HL-60 (cell line): ENCODE results near the gene TSPAN6.

Experiments used
- DNase-seq, 2 experiments: peaks; one replicate each; pipeline ENCODE4 v3.0.0-alpha.2; 2010 to 2020; ENCODE audit warnings: low read depth in 1 of 2, low spot score in 1 of 2
- H3K27ac ChIP-seq: fragments of 250-450 bp; sonication (Bioruptor Pico); replicated peaks from 2 replicates; pipeline ENCODE4 v1.5.1; 2020; ENCODE audit warnings: mild to moderate bottlenecking, moderate library complexity
- H3K27me3 ChIP-seq: fragments of 250-450 bp; sonication (Bioruptor Pico); 2 replicates; pipeline ENCODE4 v1.5.1; 2021; ENCODE audit warnings: mild to moderate bottlenecking, moderate library complexity; ENCODE audit not compliant: insufficient read depth, poor library complexity, severe bottlenecking
- H3K4me3 ChIP-seq: replicated peaks from 2 replicates; pipeline ENCODE4 v1.5.1; 2011; ENCODE audit warnings: mild to moderate bottlenecking, control low read depth, low read length; ENCODE audit not compliant: insufficient read depth
- GABPA ChIP-seq: IDR thresholded peaks from 2 replicates; pipeline ENCODE4 v1.6.1; 2012; ENCODE audit warnings: low read depth
- POLR2AphosphoS5 ChIP-seq: IDR thresholded peaks from 2 replicates; pipeline ENCODE4 v1.6.1; 2012; ENCODE audit warnings: low read depth
- SPI1 ChIP-seq: IDR thresholded peaks from 2 replicates; pipeline ENCODE4 v1.6.1; 2012; ENCODE audit warnings: low read depth, mild to moderate bottlenecking, borderline replicate concordance
- TF ChIP-seq, protein P1 (sequence below): IDR thresholded peaks from 2 replicates; pipeline ENCODE4 v1.6.1; 2012; ENCODE audit warnings: low read depth; ENCODE audit not compliant: insufficient replicate concordance
- TF ChIP-seq, protein P2 (sequence below): IDR thresholded peaks from one replicate; pipeline ENCODE4 v1.5.1; 2011; ENCODE audit warnings: low read length, control low read depth, inconsistent platforms; ENCODE audit not compliant: insufficient read depth

TSPAN6 gene

DNA sequence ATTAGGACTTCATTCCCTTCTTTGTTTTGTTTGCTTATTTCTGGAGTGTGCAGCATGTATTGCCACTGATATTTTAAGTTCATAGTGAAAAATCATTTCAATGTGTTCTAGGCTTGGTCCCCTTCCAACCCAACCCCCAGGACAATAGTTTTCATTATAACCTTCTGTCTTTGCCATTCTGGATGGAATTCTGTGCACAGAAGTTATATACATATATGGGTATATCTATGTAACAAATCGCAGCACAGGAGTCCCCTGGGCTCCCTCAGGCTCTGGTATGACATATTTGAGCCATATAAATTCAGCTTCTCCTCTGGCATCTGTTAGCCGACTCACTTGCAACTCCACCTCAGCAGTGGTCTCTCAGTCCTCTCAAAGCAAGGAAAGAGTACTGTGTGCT is 52.0 kb downstream of the TSPAN6 start, which contains the start of gene TNMD:
Gene TNMD, plus strand, starts transcription at position 326 of the 400 bp plus-strand sequence. CDS start 83 bp downstream, outside the sequence.
- no peak for DNase-seq
- Histone ChIP-seq H3K27me3 (peaks cover 3% of the 10 kb centered on the region), H3K4me3 (no peak within 1 kb of the TSS), H3K27ac (no peak within 1 kb of the TSS)
- TF ChIP-seq, protein P1, sequence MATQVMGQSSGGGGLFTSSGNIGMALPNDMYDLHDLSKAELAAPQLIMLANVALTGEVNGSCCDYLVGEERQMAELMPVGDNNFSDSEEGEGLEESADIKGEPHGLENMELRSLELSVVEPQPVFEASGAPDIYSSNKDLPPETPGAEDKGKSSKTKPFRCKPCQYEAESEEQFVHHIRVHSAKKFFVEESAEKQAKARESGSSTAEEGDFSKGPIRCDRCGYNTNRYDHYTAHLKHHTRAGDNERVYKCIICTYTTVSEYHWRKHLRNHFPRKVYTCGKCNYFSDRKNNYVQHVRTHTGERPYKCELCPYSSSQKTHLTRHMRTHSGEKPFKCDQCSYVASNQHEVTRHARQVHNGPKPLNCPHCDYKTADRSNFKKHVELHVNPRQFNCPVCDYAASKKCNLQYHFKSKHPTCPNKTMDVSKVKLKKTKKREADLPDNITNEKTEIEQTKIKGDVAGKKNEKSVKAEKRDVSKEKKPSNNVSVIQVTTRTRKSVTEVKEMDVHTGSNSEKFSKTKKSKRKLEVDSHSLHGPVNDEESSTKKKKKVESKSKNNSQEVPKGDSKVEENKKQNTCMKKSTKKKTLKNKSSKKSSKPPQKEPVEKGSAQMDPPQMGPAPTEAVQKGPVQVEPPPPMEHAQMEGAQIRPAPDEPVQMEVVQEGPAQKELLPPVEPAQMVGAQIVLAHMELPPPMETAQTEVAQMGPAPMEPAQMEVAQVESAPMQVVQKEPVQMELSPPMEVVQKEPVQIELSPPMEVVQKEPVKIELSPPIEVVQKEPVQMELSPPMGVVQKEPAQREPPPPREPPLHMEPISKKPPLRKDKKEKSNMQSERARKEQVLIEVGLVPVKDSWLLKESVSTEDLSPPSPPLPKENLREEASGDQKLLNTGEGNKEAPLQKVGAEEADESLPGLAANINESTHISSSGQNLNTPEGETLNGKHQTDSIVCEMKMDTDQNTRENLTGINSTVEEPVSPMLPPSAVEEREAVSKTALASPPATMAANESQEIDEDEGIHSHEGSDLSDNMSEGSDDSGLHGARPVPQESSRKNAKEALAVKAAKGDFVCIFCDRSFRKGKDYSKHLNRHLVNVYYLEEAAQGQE: no peak
- TF ChIP-seq POLR2AphosphoS5: no peak
- TF ChIP-seq, protein P2, sequence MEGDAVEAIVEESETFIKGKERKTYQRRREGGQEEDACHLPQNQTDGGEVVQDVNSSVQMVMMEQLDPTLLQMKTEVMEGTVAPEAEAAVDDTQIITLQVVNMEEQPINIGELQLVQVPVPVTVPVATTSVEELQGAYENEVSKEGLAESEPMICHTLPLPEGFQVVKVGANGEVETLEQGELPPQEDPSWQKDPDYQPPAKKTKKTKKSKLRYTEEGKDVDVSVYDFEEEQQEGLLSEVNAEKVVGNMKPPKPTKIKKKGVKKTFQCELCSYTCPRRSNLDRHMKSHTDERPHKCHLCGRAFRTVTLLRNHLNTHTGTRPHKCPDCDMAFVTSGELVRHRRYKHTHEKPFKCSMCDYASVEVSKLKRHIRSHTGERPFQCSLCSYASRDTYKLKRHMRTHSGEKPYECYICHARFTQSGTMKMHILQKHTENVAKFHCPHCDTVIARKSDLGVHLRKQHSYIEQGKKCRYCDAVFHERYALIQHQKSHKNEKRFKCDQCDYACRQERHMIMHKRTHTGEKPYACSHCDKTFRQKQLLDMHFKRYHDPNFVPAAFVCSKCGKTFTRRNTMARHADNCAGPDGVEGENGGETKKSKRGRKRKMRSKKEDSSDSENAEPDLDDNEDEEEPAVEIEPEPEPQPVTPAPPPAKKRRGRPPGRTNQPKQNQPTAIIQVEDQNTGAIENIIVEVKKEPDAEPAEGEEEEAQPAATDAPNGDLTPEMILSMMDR: no peak
- TF ChIP-seq SPI1: no peak
- no peak for TF ChIP-seq GABPA
